ENCODE measurements around the gene MAN2A2.
"Not testable (repeated sequence)": the region's sequence is repeated elsewhere in the genome, so short reads cannot be mapped to it uniquely, and the experiment has no call there.

The MAN2A2 gene

GRCh38 chr15:90918034-90918788 lies 15.1 kb downstream of the MAN2A2 start:
- no peak for DNase-seq (ENCODE audit: low read depth)

DNA sequence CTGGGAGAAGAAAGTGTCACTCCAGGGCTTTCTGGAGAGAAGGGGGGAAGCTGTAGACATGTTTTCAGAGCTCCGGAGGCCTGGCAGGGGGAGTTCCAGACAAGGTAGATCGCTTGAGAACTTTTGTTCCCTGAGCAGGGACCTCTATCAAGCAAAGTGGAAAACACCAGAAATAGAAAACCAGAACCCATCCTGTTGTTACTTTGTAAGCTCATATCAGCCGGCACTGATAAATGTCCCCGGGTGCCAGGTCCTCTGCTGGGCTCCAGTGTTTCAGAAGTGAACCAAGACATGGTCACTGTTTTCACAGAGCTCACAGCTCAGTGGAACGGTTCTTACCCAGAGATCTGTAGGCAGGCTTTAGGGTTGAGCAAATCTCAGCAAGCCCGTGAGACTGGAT lies 15.7 kb downstream of the MAN2A2 start:
- no peak for DNase-seq (ENCODE audit: low read depth)

DNA sequence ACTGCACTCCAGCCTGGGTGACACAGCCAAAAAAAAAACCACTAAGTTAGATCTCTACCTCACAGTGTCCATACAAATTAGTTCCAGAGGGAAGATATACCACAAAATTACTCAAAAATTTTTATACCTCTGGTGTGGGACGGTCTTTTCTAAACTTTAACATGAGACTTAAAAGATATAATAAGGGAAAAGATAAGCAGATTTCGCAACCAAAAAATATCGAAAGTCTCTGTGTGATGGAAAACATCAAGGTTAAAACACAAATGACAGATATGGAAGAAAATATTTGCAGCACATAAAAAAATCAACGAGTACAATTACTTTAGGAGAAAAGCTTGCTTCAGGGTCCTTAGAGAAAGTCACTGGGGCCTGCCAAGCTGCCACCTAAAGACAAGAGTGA lies 18.8 kb downstream of the MAN2A2 start:
- no peak for DNase-seq (ENCODE audit: low read depth)

- not testable (repeated sequence) for DNase-seq (ENCODE audit: low read depth)
Observed at GRCh38 chr15:90922712-90923322, 19.7 kb downstream of the MAN2A2 start.

- DNase-seq (ENCODE audit: low read depth) = no peak
Observed at GRCh38 chr15:90924375-90924774, 21.3 kb downstream of the MAN2A2 start.

- not testable (repeated sequence) for DNase-seq (ENCODE audit: low read depth)
Observed at GRCh38 chr15:90926766-90927165, 23.7 kb downstream of the MAN2A2 start.

GRCh38 chr15:90928106-90928505 lies 25.0 kb downstream of the MAN2A2 start:
- not testable (repeated sequence) for DNase-seq (ENCODE audit: low read depth)

DNA sequence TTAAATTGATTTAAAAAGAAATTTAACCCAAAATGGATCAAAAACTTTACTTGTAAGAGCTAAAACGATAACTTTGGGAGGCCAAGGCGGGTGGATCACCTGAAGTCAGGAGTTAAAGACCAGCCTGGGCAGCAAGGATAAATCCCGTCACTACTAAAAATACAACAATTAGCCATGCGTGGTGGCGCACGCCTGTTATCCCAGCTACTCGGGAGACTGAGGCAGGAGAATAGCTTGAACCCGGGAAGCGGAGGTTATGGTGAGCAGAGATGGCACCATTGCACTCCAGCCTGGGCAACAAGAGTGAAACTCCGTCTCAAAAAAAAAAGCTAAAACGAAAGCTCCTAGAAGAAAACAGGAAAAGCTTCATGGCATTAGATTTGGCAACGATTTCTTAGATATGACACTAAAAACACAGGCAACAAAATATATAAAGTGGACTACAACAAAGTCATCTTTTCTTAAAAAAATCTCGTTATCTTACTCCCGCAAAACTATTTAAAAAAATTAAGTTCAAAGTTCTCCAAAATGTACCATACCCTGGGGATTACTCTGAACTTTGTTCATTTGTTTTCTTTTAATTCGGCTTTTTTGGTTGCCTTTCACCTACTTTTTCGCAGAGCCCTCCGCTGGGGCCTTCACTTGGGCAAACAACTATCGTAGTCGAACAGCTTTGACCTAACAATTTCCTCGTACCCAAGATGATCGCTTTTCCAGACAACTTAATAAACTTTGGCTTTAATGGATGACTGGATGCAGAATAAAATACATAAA lies 26.3 kb downstream of the MAN2A2 start:
- no peak for DNase-seq (ENCODE audit: low read depth)

DNA sequence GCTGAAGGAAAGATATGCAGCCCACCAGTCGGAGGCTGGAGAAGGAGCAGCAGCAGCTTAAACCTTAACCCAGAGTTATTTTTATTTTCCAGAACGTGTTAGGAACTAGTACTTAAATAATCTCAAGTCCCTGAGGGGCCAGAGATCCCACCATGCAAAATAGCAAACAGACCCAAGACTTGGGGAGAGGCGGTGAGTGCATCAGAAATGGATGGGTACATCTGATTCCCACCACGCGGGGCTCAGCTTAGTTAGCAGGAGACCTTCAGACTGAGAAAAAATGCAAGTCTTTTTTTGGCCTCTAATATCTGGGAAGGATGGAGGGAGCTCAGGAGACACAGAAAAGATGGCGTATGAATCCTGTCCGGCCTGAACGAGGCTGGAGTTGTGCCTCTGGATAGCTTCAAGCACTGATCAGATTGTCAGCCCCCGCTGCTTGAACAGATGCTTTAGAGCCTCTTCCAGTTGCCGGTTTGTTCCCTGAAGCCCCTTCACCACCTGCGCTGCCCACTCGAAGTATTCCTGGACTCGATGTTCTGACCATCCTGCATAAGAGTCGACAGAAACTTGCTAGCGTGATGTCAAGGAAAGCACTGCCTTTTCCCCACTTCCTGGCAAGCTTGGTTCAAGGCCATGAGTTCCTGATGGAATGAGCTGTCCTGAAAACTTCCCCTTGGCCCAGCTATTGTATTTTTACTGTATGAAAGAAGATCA lies 27.9 kb downstream of the MAN2A2 start:
- DNase-seq (ENCODE audit: low read depth) = no peak

DNA sequence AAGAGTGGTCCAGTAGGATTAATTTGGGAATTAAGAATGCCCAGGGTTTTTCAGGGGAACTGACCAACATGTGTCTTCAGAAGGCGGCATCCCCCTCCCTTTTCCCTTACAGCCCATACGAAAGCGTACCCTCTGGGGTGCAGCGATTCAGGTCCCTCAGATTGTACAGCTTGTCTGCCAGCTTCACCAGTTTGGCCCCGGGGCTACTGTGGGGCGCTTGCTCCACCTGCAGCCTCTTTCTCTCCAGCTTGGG lies 28.4 kb downstream of the MAN2A2 start:
- DNase-seq (ENCODE audit: low read depth) = no peak

GRCh38 chr15:90931828-90932659 lies 28.9 kb downstream of the MAN2A2 start, which contains the start of gene HDDC3:
Gene HDDC3 (minus strand): TSS chr15:90932549. CDS start chr15:90932540, 9 bp downstream.
- no peak for DNase-seq (ENCODE audit: low read depth)

DNA sequence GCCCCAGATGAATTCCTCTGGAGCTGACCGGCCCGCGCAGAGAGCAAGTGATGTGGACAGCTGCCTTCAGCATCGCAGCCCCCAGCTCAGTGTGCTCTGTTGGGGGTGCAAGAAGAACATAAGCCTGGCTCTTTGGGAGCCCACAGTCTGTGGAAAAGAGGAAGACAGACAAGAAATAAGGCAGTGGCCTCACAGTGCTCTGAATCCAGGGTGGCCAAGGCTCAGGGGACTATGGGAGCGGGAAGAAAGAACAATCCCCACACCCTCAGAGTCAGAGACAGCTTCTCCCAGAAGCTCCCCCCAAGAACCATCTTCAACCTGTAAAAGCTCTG lies 29.5 kb downstream of the MAN2A2 start:
- DNase-seq (ENCODE audit: low read depth) = no peak

DNA sequence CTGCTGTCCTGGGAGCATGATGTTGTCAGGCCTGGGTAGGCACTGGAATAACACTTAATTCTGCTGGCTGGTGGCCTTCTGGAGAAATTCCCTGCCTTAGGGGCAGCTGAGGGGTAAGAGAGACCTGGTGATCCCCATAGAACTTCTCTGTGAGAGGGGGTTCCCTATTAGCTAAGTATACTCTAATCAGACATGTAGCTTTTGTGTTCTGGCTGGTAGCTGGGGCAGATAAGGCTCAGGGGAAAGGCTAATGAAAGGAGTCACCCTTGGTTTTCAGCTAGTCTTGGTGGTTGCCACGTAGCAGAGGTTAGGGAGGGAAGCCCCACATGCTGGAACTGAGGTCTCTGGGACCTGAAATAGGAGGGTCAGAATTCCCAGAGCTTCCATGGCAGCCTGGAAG lies 30.2 kb downstream of the MAN2A2 start:
- no peak for DNase-seq (ENCODE audit: low read depth)

GRCh38 chr15:90934256-90934948 lies 31.3 kb downstream of the MAN2A2 start:
- DNase-seq (ENCODE audit: low read depth) = no peak

DNA sequence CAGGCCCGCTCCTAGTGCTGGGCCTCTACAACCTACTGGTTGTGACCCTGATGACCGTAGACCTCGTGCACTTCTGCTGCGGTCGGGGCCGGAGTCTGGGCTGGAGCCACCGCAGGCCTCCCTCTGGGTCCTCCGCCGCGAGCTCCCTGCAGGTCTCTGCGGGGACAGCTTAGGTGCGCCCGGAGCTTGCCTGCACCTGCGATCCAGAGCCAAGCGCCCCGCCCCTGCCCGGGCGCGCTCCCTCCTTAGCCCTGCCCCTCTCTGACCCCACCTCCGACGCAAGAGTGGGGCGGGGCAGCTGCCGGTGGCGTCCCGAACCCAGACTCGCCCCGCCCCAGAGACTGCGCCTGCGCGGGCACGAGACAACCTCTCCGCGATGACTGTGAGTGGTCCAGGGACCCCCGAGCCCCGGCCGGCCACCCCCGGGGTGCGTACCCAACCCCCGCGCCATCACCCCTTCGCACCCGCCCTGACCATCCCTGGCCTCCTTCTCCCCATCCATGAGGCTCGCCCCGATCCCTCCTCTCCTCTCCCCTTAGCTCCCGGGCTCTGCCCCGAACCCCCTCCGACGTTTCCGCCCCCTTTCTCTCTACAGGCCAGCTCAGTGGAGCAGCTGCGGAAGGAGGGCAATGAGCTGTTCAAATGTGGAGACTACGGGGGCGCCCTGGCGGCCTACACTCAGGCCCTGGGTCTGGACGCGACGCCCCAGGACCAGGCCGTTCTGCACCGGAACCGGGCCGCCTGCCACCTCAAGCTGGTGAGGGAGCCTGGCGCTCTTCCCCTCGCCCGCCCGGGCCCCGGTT lies 32.0 kb downstream of the MAN2A2 start, which contains the start of gene UNC45A:
TSS of gene UNC45A (plus strand) at position 337 of the 803 bp plus-strand sequence. CDS start at position 377, 40 bp downstream.
- no peak for DNase-seq (ENCODE audit: low read depth)

- no peak for DNase-seq (ENCODE audit: low read depth)
Observed at GRCh38 chr15:90936823-90937222, 33.7 kb downstream of the MAN2A2 start.

DNA sequence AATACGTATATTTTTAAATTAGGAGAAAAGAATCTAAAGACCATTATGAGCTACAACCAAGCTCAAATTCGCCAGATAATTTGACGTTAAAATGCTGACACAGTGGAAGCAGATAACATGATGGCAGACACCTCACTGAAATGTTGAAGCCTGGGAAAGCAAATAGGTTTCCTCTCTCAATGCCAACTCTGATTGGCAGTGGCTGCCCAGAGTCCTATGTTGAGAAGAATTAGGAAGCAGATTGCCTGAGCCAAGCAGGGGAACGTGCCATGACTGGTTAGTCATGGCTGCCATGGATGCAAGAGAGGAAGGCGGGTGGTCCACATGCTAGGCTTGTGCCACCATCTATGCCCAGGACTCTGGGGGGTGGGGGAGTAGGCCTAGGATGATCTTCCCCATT lies 35.2 kb downstream of the MAN2A2 start:
- no peak for DNase-seq (ENCODE audit: low read depth)

- no peak for DNase-seq (ENCODE audit: low read depth)
Observed at GRCh38 chr15:90939756-90940155, 36.7 kb downstream of the MAN2A2 start.

- DNase-seq (ENCODE audit: low read depth) = no peak
Observed at GRCh38 chr15:90941038-90941437, 37.9 kb downstream of the MAN2A2 start.

Measured in GM04504 (cell line).